Activated CD8-positive, alpha-beta memory T cell treated with anti-CD3 and anti-CD28 coated beads, Interleukin-2, amount 50 U/mL, for 1 hour (primary cell): ENCODE results near the gene AMY2B.
"Not testable (repeated sequence)": the region's sequence is repeated elsewhere in the genome, so short reads cannot be mapped to it uniquely, and the experiment has no call there.

ENCODE experiments used
- DNase-seq: peaks from one replicate; pipeline ENCODE4 v3.0.0-alpha.2; 2020; ENCODE audit errors: extremely low read depth

The AMY2B gene

DNA sequence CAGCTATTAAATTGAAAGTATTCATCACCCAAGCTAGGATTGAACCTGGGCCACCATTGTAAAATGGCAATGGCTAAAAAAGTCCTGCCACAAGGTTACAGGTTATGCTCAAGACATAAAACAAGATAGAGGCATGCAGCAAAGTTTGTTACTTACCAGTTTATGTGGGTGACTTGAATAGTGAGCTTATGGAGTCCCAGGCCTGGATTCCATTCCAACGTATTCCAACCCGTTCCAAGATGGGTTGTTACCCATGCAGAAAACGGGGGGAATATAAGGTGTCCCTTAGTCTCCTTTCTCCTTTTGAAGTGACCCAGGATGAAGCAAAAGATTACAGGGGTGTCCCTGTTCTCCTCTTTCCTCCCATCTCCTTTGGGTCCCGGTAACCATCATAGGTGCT, 56.0 kb downstream of the AMY2B start:
- DNase-seq = not testable (repeated sequence)
